Kidney (tissue), 14 donors: ENCODE measurements around the gene FRMD3. TPM values are rescaled to one million over a fixed set of nuclear protein-coding genes. Genes with fewer than 3 reads are reported as not detected.
"Not testable (repeated sequence)": the region's sequence is repeated elsewhere in the genome, so short reads cannot be mapped to it uniquely, and the experiment has no call there.

Experiments
- DNase-seq, 5 donors: peaks; one replicate each; pipeline ENCODE4 v3.0.0-alpha.2; 2013 to 2020
- FAIRE-seq: peaks from 2 replicates; lab custom pipeline; 2012; peaks lifted over from hg19 to GRCh38; lab: Jason Lieb, UNC
- H3K27ac ChIP-seq, 2 donors: one replicate each; pipeline ENCODE4 v1.7.0; 2013; ENCODE audit warnings: low read depth in 2 of 2, low read length in 2 of 2, inconsistent platforms in 1 of 2
- H3K27me3 ChIP-seq: one replicate; pipeline ENCODE4 v1.7.1; 2013; ENCODE audit warnings: low read length, inconsistent platforms; ENCODE audit not compliant: control insufficient read depth, insufficient read depth
- H3K36me3 ChIP-seq, 3 donors: one replicate each; pipeline versions ENCODE4 v1.7.0 to v1.7.1; 2013; ENCODE audit warnings: low read length in 3 of 3, control low read depth in 1 of 3, inconsistent platforms in 1 of 3; ENCODE audit not compliant: insufficient read depth in 3 of 3, control insufficient read depth in 2 of 3
- H3K4me1 ChIP-seq, 3 donors: one replicate each; pipeline versions ENCODE4 v1.7.0 to v1.7.1; 2013; ENCODE audit warnings: low read length in 3 of 3, inconsistent platforms in 1 of 3, low read depth in 1 of 3; ENCODE audit not compliant: control insufficient read depth in 2 of 3, insufficient read depth in 2 of 3
- H3K4me3 ChIP-seq, 3 donors: one replicate each; pipeline versions ENCODE4 v1.7.0 to v1.8.1; 2013; ENCODE audit warnings: low read length in 3 of 3, control low read depth in 1 of 3, inconsistent platforms in 1 of 3
- H3K9ac ChIP-seq, 3 donors: one replicate each; pipeline versions ENCODE4 v1.7.0 to v1.7.1; 2013; ENCODE audit warnings: low read length in 3 of 3, control low read depth in 1 of 3, inconsistent platforms in 1 of 3
- H3K9me3 ChIP-seq, 3 donors: one replicate each; pipeline versions ENCODE4 v1.7.0 to v1.7.1; 2013; ENCODE audit warnings: low read length in 3 of 3, control low read depth in 1 of 3, inconsistent platforms in 1 of 3; ENCODE audit not compliant: control insufficient read depth in 2 of 3, insufficient read depth in 1 of 3
- intact Hi-C: fragments of 100-400 bp; cut with DNase I; formaldehyde crosslinking; loops from one replicate; pipeline ENCODE4 v1.11.1; 2022
- polyA plus RNA-seq: library from polyadenylated mRNA; stranded (reverse); fragments of 350-450 nt; fragmentation: Illumina TruSeq; extraction: RNeasy Lipid Tissue Mini Kit (QIAGEN cat#74804); gene quantifications from one replicate; pipeline ENCODE4 v1.2.3, GENCODE V29; 2014; ENCODE audit warnings: low read depth, low replicate concordance; ENCODE audit not compliant: insufficient read depth
- total RNA-seq: library from RNA; stranded (reverse); fragmentation: NEBNext Ultra II Directional; extraction: Animal tissue kit (Norgen Biotek cat#: 25700); gene quantifications from one replicate; pipeline ENCODE4 v1.2.1, GENCODE V29; 2021
- TF ChIP-seq, protein P1 (sequence below): IDR thresholded peaks from 3 replicates; pipeline ENCODE4 v1.5.1; 2012; ENCODE audit warnings: mild to moderate bottlenecking, moderate library complexity, borderline replicate concordance; ENCODE audit not compliant: insufficient read depth; ENCODE audit errors: extremely low read depth
- donor health status: control.
- donor health status: control.
- donor health status: control.
- donor health status: control.
- donor health status: control.
- donor health status: DM: yes; HTN: yes; CAD: no.
- donor health status: Normal renal cell carcinoma (clear cell type).

FRMD3 gene
- total and polyA plus RNA-seq, 2 donors from 2014 or later: 9.9 to 11.0 TPM

DNA sequence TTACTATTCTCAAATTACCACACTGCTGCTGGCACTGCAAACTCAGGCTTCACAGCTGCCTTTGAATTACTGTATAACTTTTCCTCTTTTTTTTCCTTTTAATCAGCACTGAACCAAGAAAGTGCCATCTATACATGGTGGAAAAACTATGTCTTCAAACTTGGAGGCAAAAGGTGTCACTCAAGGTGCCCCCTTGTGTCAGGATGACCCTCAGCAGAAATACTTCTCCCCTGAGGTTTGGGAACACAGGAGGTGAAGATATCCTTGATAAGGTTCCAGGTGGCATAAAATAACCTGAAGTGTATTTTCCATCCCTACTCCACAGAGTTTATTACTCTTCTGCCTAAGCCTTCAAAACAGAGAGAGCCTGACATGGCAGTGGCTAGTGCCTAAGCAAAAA is 14.5 kb downstream of the FRMD3 start:
- H3K4me3 ChIP-seq: no peak overlapping the region
- no peaks in the 10 kb centered on the region for H3K9me3 ChIP-seq
- intact Hi-C loops: no loop called here
- DNase-seq: no peak
- no peak overlapping the region for H3K27ac ChIP-seq
- H3K27me3 ChIP-seq: no peaks in the 10 kb centered on the region
- FAIRE-seq: no peak
- TF ChIP-seq, protein P1, sequence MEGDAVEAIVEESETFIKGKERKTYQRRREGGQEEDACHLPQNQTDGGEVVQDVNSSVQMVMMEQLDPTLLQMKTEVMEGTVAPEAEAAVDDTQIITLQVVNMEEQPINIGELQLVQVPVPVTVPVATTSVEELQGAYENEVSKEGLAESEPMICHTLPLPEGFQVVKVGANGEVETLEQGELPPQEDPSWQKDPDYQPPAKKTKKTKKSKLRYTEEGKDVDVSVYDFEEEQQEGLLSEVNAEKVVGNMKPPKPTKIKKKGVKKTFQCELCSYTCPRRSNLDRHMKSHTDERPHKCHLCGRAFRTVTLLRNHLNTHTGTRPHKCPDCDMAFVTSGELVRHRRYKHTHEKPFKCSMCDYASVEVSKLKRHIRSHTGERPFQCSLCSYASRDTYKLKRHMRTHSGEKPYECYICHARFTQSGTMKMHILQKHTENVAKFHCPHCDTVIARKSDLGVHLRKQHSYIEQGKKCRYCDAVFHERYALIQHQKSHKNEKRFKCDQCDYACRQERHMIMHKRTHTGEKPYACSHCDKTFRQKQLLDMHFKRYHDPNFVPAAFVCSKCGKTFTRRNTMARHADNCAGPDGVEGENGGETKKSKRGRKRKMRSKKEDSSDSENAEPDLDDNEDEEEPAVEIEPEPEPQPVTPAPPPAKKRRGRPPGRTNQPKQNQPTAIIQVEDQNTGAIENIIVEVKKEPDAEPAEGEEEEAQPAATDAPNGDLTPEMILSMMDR: no peak
- H3K9ac ChIP-seq: no peak overlapping the region
- H3K4me1 ChIP-seq: peaks cover 0 to 6% (median 3%) of the 10 kb centered on the region in 3 donors
- H3K36me3 ChIP-seq: no peaks in the 10 kb centered on the region

DNA sequence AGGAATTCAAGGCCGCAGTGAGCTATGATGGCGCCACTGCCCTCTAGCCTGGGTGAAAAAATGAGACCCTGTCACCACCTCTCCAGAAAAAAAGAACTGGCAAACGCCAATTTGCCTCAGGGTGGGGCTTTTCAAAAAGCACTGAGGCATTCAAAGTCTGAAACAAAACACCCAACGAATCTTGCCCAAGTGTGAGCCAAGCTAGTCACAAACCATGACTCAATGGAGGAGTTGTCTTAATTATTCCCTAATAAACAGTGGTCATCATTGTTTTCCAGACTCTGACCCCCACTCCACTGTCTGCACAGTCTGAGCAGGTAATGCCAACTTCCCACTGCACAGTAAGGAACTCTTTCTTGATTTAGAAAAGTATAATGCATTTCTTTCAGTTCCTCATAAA is 16.8 kb downstream of the FRMD3 start:
- no peak overlapping the region for H3K27ac ChIP-seq

DNA sequence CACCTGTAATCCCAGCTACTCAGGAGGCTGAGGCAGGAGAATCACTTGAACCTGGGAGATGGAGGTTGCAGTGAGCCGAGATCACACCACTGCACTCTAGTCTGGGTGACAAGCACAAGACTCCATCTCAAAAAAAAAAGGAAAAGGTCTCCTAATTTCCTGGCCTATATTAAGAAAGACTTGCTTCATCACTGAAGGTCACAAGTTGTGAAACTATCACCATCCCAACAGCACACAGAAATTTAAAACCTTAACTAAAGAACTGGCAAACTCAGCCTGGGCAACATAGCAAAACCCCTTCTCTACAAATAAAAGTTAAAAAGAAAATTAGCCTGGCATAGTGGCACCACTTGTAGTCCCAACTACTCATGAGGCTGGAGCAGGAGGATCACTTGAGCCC is 17.2 kb downstream of the FRMD3 start:
- intact Hi-C loops: no loop called here
- Histone ChIP-seq H3K4me3 (no peak overlapping the region), H3K9ac (no peak overlapping the region), H3K36me3 (no peaks in the 10 kb centered on the region), H3K9me3 (no peaks in the 10 kb centered on the region), H3K27me3 (no peaks in the 10 kb centered on the region), H3K4me1 (peaks cover 0 to 6% (median 3%) of the 10 kb centered on the region in 3 donors), H3K27ac (no peak overlapping the region)
- no peak for FAIRE-seq
- TF ChIP-seq, protein P1: no peak
- no peak for DNase-seq

More for the DNA sequence above, 16.8 kb downstream of the FRMD3 start:
- no peaks in the 10 kb centered on the region for H3K27me3 ChIP-seq
- intact Hi-C loops: no loop called here
- H3K9ac ChIP-seq: no peak overlapping the region
- no peak for FAIRE-seq
- H3K9me3 ChIP-seq: no peaks in the 10 kb centered on the region
- no peaks in the 10 kb centered on the region for H3K36me3 ChIP-seq
- DNase-seq: no peak
- peaks cover 0 to 6% (median 3%) of the 10 kb centered on the region in 3 donors for H3K4me1 ChIP-seq
- H3K4me3 ChIP-seq: no peak overlapping the region
- TF ChIP-seq, protein P1: no peak

DNA sequence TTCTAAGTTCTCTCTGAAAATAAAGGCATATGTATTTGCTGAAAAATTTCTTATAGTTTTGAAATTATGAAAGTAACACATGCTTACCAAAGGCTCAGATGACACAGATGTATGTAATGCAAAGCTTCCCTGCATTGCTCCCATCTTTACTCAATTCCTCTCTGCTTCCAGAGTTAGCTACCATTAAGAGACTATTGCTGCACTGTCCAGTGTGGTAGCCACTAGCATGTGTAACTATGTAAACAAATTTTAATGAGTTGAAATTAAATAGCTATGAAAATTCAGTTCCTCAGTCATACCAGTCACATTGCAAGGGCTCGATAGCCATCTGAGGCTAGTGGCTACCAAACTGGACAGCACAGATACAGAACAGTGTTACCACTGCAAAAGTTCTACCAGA is 17.9 kb downstream of the FRMD3 start:
- intact Hi-C loops: no loop called here
- TF ChIP-seq, protein P1: no peak
- FAIRE-seq: no peak

DNA sequence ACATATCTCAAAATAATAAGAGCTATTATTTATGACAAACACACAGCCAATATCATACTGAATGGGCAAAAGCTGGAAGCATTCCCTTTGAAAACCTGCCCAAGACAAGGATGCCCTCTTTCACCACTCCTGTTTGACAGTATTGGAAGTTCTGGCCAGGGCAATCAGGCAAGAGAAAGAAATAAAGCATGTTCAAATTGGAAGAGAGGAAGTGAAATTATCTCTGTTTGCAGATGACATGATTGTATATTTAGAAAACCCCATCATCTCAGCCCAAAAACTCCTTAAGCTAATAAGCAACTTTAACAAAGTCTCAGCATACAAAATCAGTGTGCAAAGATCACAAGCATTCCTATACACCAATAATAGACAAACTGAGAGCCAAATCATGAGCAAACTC is 20.2 kb downstream of the FRMD3 start:
- H3K9me3 ChIP-seq, H3K27ac ChIP-seq, H3K4me1 ChIP-seq, H3K9ac ChIP-seq, H3K36me3 ChIP-seq, intact Hi-C loops, FAIRE-seq, DNase-seq, H3K4me3 ChIP-seq, H3K27me3 ChIP-seq: not testable (repeated sequence)

More for the DNA sequence above, 17.9 kb downstream of the FRMD3 start:
- DNase-seq: no peak
- no peak overlapping the region for H3K4me3 ChIP-seq
- H3K36me3 ChIP-seq: no peaks in the 10 kb centered on the region
- H3K27ac ChIP-seq: no peak overlapping the region
- no peaks in the 10 kb centered on the region for H3K9me3 ChIP-seq
- H3K27me3 ChIP-seq: no peaks in the 10 kb centered on the region
- peaks cover 0 to 6% (median 3%) of the 10 kb centered on the region in 3 donors for H3K4me1 ChIP-seq
- H3K9ac ChIP-seq: no peak overlapping the region
